Fibroblast of villous mesenchyme (primary cell): ENCODE data around the gene ALK. TPM values are rescaled to one million over a fixed set of nuclear protein-coding genes. Genes with fewer than 3 reads are reported as not detected.

Source experiments
- DNase-seq: peaks from one replicate; pipeline ENCODE4 v3.0.0-alpha.2; 2010; ENCODE audit warnings: low read depth
- H3K4me3 ChIP-seq: 2 replicates; pipeline ENCODE4 v1.5.1; 2011; ENCODE audit warnings: low read depth, mild to moderate bottlenecking, low read length
- total RNA-seq: library from RNA; depleted of rRNA; stranded (reverse); fragments of >200 nt; gene quantifications from 2 replicates; pipeline ENCODE4 v1.2.3, GENCODE V29; 2012
- TF ChIP-seq, protein P1 (sequence below): IDR thresholded peaks from 2 replicates; pipeline ENCODE4 v1.5.1; 2012; ENCODE audit warnings: low read depth, mild to moderate bottlenecking, low read length; ENCODE audit not compliant: insufficient read depth

ALK gene
- total RNA-seq, 1 donor: not detected

DNA sequence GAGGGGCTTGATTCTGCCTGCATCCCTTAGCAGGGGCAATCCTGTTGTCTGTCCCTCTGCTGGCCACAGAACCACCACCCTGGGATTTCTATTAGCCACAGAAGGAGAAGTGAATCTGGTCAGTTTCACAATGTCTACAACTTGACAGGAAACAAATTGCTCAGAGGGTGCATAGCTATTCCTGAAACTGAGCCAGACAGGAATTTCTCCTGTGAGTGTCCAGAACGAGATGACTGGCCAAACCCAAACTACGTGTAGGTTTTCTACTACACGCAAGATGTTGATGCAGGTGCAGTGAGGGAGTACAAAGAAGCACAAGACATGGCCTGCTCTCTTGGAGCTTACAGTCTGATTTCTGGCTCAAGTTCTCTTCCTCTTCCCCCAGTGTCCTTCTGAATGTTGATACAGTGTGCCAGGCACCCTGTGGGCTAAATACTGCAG is 604.3 kb downstream of the ALK start:
- TF ChIP-seq, protein P1, sequence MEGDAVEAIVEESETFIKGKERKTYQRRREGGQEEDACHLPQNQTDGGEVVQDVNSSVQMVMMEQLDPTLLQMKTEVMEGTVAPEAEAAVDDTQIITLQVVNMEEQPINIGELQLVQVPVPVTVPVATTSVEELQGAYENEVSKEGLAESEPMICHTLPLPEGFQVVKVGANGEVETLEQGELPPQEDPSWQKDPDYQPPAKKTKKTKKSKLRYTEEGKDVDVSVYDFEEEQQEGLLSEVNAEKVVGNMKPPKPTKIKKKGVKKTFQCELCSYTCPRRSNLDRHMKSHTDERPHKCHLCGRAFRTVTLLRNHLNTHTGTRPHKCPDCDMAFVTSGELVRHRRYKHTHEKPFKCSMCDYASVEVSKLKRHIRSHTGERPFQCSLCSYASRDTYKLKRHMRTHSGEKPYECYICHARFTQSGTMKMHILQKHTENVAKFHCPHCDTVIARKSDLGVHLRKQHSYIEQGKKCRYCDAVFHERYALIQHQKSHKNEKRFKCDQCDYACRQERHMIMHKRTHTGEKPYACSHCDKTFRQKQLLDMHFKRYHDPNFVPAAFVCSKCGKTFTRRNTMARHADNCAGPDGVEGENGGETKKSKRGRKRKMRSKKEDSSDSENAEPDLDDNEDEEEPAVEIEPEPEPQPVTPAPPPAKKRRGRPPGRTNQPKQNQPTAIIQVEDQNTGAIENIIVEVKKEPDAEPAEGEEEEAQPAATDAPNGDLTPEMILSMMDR: no peak

GRCh38 chr2:29314816-29315571 is 606.4 kb downstream of the ALK start:
- DNase-seq: no peak
- TF ChIP-seq, protein P1: no peak
- H3K4me3 ChIP-seq: no peak overlapping the region

More for the DNA sequence above, 604.3 kb downstream of the ALK start:
- H3K4me3 ChIP-seq: no peak overlapping the region
- peak; percentile 8 for DNase-seq

DNA sequence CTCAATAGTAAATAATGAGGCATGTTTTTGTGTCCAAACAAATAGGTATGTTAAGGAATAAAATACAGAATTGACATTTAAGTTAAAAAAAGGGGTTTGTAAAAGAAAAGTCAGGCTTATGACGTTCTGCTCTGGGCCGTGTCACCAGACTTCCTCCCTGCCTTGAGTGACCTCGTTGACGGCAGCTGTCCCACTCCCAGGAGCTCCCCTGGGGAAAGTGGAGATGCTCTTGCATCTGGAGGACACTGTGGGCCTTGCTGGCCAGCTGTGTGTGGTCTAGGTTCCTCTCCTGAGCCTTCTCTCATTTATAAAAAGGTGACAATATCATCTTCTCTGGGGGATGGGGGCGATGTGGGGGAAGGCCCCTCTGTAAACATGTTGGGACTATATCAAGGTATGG is 609.9 kb downstream of the ALK start:
- no peak for DNase-seq
- TF ChIP-seq, protein P1: no peak
- no peak overlapping the region for H3K4me3 ChIP-seq

GRCh38 chr2:29310650-29311348 is 610.6 kb downstream of the ALK start:
- TF ChIP-seq, protein P1: no peak
- H3K4me3 ChIP-seq: no peak overlapping the region
- no peak for DNase-seq

- H3K4me3 ChIP-seq: no peak overlapping the region
- DNase-seq: peak; percentile 65
- TF ChIP-seq, protein P1: peak; percentile 87
These were observed 612.0 kb downstream of the ALK start for GRCh38 chr2:29309090-29310029.

- DNase-seq: no peak
- no peak overlapping the region for H3K4me3 ChIP-seq
- TF ChIP-seq, protein P1: no peak
These were observed 613.0 kb downstream of the ALK start for GRCh38 chr2:29308366-29308765.
